Measurements from ENCODE around the gene EIF2AK2.

Gene EIF2AK2

DNA sequence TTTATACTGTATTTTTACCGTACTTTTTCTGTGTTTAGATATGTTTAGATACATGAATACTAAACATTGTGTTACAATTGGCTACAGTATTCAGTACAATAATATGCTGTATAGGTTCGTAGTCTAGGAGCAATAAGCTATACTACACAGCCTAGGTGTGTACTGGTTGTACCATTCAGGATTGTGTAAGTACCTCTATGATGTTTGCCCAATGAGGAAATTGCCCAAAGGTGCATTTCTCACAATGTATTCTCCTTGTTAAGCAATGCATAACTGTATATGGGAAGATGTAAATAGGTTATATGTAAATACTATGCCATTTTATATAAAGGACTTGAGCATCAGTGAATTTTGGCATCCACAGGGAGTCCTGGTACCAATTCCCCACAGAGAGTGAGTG, 10.7 kb downstream of the EIF2AK2 start:
- Mint-ChIP-seq H3K36me3 (peaks cover 77% of the 10 kb centered on the region), H3K4me3 (no peak overlapping the region), H3K9me3 (no peaks in the 10 kb centered on the region), H3K4me1 (peaks cover 13% of the 10 kb centered on the region), H3K27ac (peak overlapping the region; percentile 33)
- ATAC-seq (no peak), DNase-seq (ENCODE audit: low spot score in 2 of 2) (no peak)

- H3K9me3 Mint-ChIP-seq, result no peaks in the 10 kb centered on the region
- H3K36me3 Mint-ChIP-seq, result peaks cover 83% of the 10 kb centered on the region
- no peak for DNase-seq (ENCODE audit: low spot score in 2 of 2)
- H3K27ac Mint-ChIP-seq, result no peak overlapping the region
- ATAC-seq, result no peak
- peaks cover 5% of the 10 kb centered on the region for H3K4me1 Mint-ChIP-seq
- no peak overlapping the region for H3K4me3 Mint-ChIP-seq
Observed at GRCh38 chr2:37143974-37144373, 12.8 kb downstream of the EIF2AK2 start.

- no peaks in the 10 kb centered on the region for H3K4me1 Mint-ChIP-seq
- ATAC-seq (no peak), DNase-seq (ENCODE audit: low spot score in 2 of 2) (no peak)
- no peak overlapping the region for H3K4me3 Mint-ChIP-seq
- H3K27ac Mint-ChIP-seq, result no peak overlapping the region
- no peaks in the 10 kb centered on the region for H3K9me3 Mint-ChIP-seq
- peaks cover 69% of the 10 kb centered on the region for H3K36me3 Mint-ChIP-seq
Observed at GRCh38 chr2:37142546-37142945, 14.2 kb downstream of the EIF2AK2 start.

DNA sequence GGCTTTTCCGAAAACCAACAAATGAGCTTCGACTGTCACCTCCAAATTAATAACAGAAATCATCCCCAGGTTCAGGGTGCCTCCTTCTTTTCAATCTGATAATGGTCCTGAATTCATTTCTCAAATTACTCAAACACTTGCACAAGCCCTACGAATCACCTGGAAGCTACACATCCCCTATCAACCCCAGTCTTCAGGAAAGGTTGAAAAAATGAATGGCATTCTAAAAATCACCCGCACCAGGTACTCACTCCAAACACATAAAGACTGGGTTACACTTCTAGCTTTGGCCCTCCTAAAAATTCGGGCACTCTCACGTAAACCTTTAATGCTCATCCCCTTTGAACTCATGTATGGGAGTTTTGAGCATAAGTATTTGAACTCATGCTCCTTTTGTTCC, 23.9 kb downstream of the EIF2AK2 start:
- Mint-ChIP-seq H3K27ac (no peak overlapping the region), H3K36me3 (peaks cover 23% of the 10 kb centered on the region), H3K4me1 (peaks cover 6% of the 10 kb centered on the region), H3K4me3 (no peak overlapping the region), H3K9me3 (no peaks in the 10 kb centered on the region)
- ATAC-seq (no peak), DNase-seq (ENCODE audit: low spot score in 2 of 2) (no peak)

GRCh38 chr2:37125416-37125815, 31.4 kb downstream of the EIF2AK2 start:
- H3K4me3 Mint-ChIP-seq, result no peak overlapping the region
- ATAC-seq, result no peak
- no peaks in the 10 kb centered on the region for H3K9me3 Mint-ChIP-seq
- no peak overlapping the region for H3K27ac Mint-ChIP-seq
- DNase-seq (ENCODE audit: low spot score in 2 of 2), result no peak
- H3K36me3 Mint-ChIP-seq, result peaks cover 75% of the 10 kb centered on the region
- peaks cover 11% of the 10 kb centered on the region for H3K4me1 Mint-ChIP-seq

GRCh38 chr2:37119157-37119556, 37.6 kb downstream of the EIF2AK2 start:
- no peaks in the 10 kb centered on the region for H3K9me3 Mint-ChIP-seq

DNA sequence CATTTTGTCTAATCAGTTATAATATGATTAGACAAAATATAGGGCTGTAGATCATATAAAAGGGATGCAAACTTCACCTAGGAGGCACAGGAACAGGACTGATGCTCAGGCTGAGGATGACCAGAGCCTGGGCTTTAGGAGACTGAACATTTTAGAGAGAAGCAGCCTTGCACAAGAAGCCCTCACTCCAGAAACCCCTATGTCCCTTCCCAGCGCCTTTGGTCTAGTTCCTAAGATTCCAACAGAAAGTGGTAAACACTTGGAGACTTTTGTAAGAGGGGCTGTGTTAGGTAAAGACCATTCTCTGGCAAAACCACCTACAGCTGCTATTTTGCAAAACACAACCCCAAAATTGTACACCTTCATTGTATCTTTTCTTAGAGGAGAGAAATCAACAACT, 39.2 kb downstream of the EIF2AK2 start:
- DNase-seq (ENCODE audit: low spot score in 2 of 2) (no peak), ATAC-seq (no peak)
- Mint-ChIP-seq H3K27ac (peak overlapping the region; percentile 34), H3K36me3 (peaks cover 83% of the 10 kb centered on the region), H3K9me3 (no peaks in the 10 kb centered on the region), H3K4me1 (no peaks in the 10 kb centered on the region), H3K4me3 (no peak overlapping the region)

More at GRCh38 chr2:37119157-37119556, 37.6 kb downstream of the EIF2AK2 start:
- ATAC-seq (no peak), DNase-seq (ENCODE audit: low spot score in 2 of 2) (no peak)
- Mint-ChIP-seq H3K36me3 (peaks cover 83% of the 10 kb centered on the region), H3K27ac (no peak overlapping the region), H3K4me1 (no peaks in the 10 kb centered on the region), H3K4me3 (no peak overlapping the region)

- Mint-ChIP-seq H3K4me1 (no peaks in the 10 kb centered on the region), H3K27ac (no peak overlapping the region), H3K36me3 (peaks cover 81% of the 10 kb centered on the region), H3K4me3 (no peak overlapping the region), H3K9me3 (no peaks in the 10 kb centered on the region)
- ATAC-seq (no peak), DNase-seq (ENCODE audit: low spot score in 2 of 2) (peak in 1 of 2 donors; percentile 23)
Observed at GRCh38 chr2:37111958-37112357, 44.8 kb downstream of the EIF2AK2 start.

DNA sequence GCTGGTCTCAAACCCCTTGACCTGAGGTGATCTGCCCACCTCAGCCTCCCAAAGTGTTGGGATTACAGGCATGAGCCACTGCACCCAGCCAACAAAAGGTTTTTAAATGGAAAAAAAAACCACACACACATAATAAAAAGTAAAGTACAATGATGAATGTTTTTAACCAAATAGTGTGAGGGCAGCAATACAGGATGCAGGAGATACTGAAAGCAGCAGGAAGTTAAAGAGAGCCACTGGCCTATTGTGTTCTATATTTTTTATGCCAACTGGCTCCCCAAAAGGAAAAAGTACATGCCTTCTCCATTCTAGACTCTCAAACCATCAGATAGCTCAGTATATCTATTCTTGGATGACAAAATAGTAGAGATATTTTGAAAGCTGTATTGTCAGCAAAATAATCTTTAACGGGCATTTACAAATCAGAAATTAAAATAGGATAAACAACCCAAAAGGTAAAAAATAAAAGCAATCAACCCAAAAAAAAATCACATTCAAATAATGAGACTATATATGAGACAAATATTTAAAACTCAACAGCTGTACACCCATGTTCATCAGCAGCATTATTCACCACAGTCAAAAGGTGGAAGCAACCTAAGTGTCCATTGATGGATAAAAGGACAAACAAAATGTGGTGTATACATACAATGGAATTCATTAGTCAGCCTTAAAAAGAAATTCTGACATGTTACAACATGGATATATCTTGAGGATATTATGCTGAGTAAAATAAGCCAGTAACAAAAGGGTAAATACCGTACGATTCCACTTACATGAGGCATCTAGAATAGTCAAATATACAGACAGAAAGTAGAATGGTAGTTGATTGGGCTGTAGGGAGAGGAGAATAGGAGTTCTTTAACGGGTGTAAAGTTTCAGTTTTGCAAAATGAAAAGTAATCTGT, 46.2 kb downstream of the EIF2AK2 start:
- no peak for ATAC-seq
- H3K36me3 Mint-ChIP-seq, result peaks cover 79% of the 10 kb centered on the region

GRCh38 chr2:37109523-37109922, 47.3 kb downstream of the EIF2AK2 start:
- Mint-ChIP-seq H3K9me3 (no peaks in the 10 kb centered on the region), H3K36me3 (peaks cover 76% of the 10 kb centered on the region), H3K27ac (no peak overlapping the region), H3K4me1 (no peaks in the 10 kb centered on the region), H3K4me3 (no peak overlapping the region)
- no peak for ATAC-seq
- no peak for DNase-seq (ENCODE audit: low spot score in 2 of 2)

More for the DNA sequence above, 46.2 kb downstream of the EIF2AK2 start:
- Mint-ChIP-seq H3K4me1 (no peaks in the 10 kb centered on the region), H3K27ac (peak overlapping the region; percentile 30), H3K9me3 (no peaks in the 10 kb centered on the region), H3K4me3 (no peak overlapping the region)
- DNase-seq (ENCODE audit: low spot score in 2 of 2), result no peak

DNA sequence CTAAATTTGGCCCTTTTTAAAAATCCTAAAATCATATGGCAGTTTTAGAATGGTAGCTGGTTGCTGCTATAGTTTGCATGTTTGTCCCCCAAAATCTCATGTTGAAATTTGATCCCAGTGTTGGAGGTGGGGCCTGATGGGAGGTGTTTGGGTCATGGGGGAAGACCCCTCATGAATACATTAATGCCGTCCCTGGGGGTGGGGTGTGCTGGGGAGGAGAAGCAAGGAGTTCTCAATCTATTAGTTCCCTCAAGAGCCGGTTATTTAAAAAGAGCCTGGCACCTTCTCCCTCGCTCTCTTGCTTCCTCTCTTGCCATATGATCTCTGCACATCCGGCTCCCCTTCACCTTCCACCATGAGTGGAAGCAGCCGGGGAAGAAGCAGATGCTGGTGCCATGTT, 51.6 kb downstream of the EIF2AK2 start:
- H3K27ac Mint-ChIP-seq, result peak overlapping the region; percentile 78
- peak in 1 of 2 donors; percentile 23 for DNase-seq (ENCODE audit: low spot score in 2 of 2)
- H3K36me3 Mint-ChIP-seq, result peaks cover 66% of the 10 kb centered on the region
- no peak overlapping the region for H3K4me3 Mint-ChIP-seq
- H3K9me3 Mint-ChIP-seq, result no peaks in the 10 kb centered on the region
- no peaks in the 10 kb centered on the region for H3K4me1 Mint-ChIP-seq
- ATAC-seq, result no peak

DNA sequence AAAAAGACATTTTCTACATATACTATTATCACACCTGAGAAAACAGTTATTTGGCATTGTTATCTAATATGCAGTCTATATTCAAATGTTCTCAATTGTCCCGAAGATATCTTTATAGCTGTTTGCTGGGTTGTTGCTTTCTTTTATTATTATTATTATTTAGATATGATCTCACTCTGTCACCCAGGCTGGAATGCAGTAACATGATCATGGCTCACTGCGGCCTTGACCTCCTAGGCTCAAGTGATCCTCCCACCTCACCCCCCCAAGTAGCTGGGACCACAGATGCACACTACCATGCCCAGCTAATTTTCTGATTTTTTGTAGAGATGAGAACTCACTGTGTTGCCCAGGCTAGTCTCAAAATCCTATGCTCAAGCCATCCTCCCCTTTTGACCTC, 52.6 kb downstream of the EIF2AK2 start:
- Mint-ChIP-seq H3K27ac (peak overlapping the region; percentile 78), H3K4me3 (no peak overlapping the region), H3K9me3 (no peaks in the 10 kb centered on the region), H3K4me1 (no peaks in the 10 kb centered on the region), H3K36me3 (peaks cover 61% of the 10 kb centered on the region)
- ATAC-seq (no peak), DNase-seq (ENCODE audit: low spot score in 2 of 2) (no peak)

DNA sequence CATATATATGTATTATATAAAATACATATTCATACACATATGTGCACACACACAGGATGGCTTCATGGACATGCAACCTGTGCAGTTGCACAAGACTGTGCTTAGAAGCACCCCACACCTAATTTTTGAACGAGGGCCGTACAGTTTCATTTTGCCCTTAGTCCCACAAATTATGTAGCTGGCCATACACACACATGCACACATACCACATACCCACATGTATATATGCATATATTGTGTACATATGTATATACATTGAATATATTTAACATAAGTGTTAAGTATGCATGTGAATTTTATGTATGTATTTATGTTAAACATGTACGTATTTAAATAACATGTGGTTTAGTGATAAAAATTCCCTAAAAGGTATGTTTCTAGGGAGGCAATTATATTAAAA, 54.2 kb downstream of the EIF2AK2 start:
- Mint-ChIP-seq H3K27ac (no peak overlapping the region), H3K9me3 (no peaks in the 10 kb centered on the region), H3K4me1 (no peaks in the 10 kb centered on the region), H3K36me3 (peaks cover 62% of the 10 kb centered on the region), H3K4me3 (no peak overlapping the region)
- ATAC-seq, result no peak
- DNase-seq (ENCODE audit: low spot score in 2 of 2), result no peak

DNA sequence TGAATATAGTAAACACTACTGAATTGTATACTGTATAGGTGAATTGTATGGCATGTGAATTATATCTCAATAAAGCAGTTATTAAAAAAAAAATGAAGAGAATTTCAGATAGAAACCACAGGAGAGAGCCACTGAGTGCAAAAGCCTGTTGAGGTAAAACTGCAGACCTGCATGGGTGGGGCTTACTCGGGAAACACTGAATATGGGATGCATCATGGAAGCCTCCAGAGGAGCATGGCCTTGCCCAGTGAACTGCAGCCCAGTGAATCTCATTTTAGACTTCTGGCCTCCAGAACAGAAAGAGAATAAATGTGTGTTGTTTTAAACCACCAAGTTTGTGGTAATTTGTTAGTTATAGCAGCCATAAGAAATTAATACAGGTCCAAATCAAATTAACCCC, 56.7 kb downstream of the EIF2AK2 start:
- Mint-ChIP-seq H3K9me3 (no peaks in the 10 kb centered on the region), H3K4me1 (no peaks in the 10 kb centered on the region), H3K4me3 (no peak overlapping the region), H3K36me3 (peaks cover 69% of the 10 kb centered on the region), H3K27ac (no peak overlapping the region)
- ATAC-seq, result no peak
- no peak for DNase-seq (ENCODE audit: low spot score in 2 of 2)

- DNase-seq (ENCODE audit: low spot score in 2 of 2) (no peak), ATAC-seq (no peak)
- Mint-ChIP-seq H3K27ac (no peak overlapping the region), H3K4me1 (no peaks in the 10 kb centered on the region), H3K36me3 (peaks cover 79% of the 10 kb centered on the region), H3K4me3 (no peak overlapping the region), H3K9me3 (no peaks in the 10 kb centered on the region)
Observed at GRCh38 chr2:37098416-37099118, 58.2 kb downstream of the EIF2AK2 start.

- H3K4me1 Mint-ChIP-seq, result no peaks in the 10 kb centered on the region
- H3K9me3 Mint-ChIP-seq, result no peaks in the 10 kb centered on the region
- no peak for DNase-seq (ENCODE audit: low spot score in 2 of 2)
- H3K4me3 Mint-ChIP-seq, result no peak overlapping the region
- peaks cover 84% of the 10 kb centered on the region for H3K36me3 Mint-ChIP-seq
- H3K27ac Mint-ChIP-seq, result no peak overlapping the region
- ATAC-seq, result no peak
Observed at GRCh38 chr2:37096568-37096967, 60.2 kb downstream of the EIF2AK2 start.

Data from stimulated activated effector memory CD8-positive, alpha-beta T cell treated with anti-CD3 and anti-CD28 coated beads, Interleukin-12 subunit alpha, Interleukin-12 subunit beta, amount 100 ng/mL, for 72 hours (primary cell).